ENCODE results near the gene PHACTR1.

PHACTR1 gene

DNA sequence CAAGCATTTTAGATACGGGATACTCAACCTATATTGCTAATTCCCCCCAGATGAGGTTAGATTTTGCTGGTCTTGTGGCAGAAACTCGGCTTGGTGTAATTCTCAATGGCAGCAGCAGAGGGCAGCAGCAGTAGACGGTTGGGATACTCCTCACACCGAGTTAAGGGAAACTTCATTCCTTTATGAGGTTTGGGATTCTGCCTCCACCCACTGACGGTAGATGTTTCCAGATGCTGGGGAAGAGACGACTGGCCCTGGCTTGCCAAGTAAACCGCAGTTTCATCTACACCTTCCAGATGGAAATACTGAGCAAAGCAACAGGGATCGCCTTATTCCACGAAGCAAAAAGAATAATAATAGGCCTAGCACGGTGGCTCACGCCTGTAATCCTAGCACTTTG lies 620.0 kb downstream of the PHACTR1 start:
- TF ChIP-seq FOXK2 (IDR thresholded peaks at IDR 0.05), result no peak
- TF ChIP-seq FOXM1 (IDR thresholded peaks at IDR 0.05; ENCODE audit: borderline replicate concordance), result no peak
- TF ChIP-seq, protein P1, sequence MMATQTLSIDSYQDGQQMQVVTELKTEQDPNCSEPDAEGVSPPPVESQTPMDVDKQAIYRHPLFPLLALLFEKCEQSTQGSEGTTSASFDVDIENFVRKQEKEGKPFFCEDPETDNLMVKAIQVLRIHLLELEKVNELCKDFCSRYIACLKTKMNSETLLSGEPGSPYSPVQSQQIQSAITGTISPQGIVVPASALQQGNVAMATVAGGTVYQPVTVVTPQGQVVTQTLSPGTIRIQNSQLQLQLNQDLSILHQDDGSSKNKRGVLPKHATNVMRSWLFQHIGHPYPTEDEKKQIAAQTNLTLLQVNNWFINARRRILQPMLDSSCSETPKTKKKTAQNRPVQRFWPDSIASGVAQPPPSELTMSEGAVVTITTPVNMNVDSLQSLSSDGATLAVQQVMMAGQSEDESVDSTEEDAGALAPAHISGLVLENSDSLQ (IDR thresholded peaks at IDR 0.05), result no peak
- no peak for TF ChIP-seq NFRKB (IDR thresholded peaks at IDR 0.05)
- TF ChIP-seq TARDBP (IDR thresholded peaks at IDR 0.05), result no peak
- TF ChIP-seq FOXA1 (IDR thresholded peaks at IDR 0.05), result no peak
- no peak for TF ChIP-seq BHLHE40 (IDR thresholded peaks at IDR 0.05; ENCODE audit: borderline replicate concordance)
- TF ChIP-seq HDGF (IDR thresholded peaks at IDR 0.05; ENCODE audit: borderline replicate concordance), result no peak
- TF ChIP-seq SUZ12 (IDR thresholded peaks at IDR 0.05), result no peak
- POLR2A ChIA-PET, result no interaction called here
- CTCF ChIA-PET, result no interaction called here
- peak; percentile 77 for DNase-seq (ENCODE audit: extremely low spot score)

DNA sequence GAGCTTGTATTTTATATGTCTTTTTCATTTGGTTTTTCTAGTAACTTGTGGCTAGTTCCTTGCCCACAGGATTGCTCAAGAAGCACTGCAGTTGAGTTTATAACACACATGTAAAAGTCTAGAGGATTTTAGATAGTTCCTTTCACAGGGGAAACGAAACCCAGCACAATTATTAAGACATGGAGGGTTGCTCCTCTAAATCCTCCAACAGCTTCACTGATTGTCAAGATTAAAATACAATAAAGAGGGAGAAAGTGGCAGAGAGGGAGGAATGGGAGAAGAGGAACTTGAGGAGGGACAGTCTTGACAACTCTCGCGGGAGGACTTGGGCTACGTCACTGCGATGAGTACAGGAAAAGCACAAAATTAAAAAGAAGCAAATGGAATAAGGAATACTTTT lies 621.5 kb downstream of the PHACTR1 start:
- no peak for DNase-seq (ENCODE audit: extremely low spot score)
- ChIA-PET CTCF (interaction anchor here (0.7 to 1.2 kb wide), 3 partner anchors 151 to 237 kb away, joined by 3 to 4 read pairs (median 4); no protein-coding TSS in a partner anchor), POLR2A (interaction anchor here (0.5 to 1.4 kb wide), 2 partner anchors 9 to 413 kb away, joined by 3 to 6 read pairs; partner anchors contain the start of gene TBC1D7)
- no peak for TF ChIP-seq L3MBTL2 (conservative IDR thresholded peaks at IDR 0.05)
- TF ChIP-seq TARDBP (IDR thresholded peaks at IDR 0.05), result no peak
- TF ChIP-seq BHLHE40 (IDR thresholded peaks at IDR 0.05; ENCODE audit: borderline replicate concordance), result no peak
- no peak for TF ChIP-seq NFRKB (IDR thresholded peaks at IDR 0.05)
- no peak for TF ChIP-seq ARNT (IDR thresholded peaks at IDR 0.05)
- no peak for TF ChIP-seq CTBP1 (IDR thresholded peaks at IDR 0.05; ENCODE audit: borderline replicate concordance)
- no peak for TF ChIP-seq ELF4 (IDR thresholded peaks at IDR 0.05)
- TF ChIP-seq, protein P1 (IDR thresholded peaks at IDR 0.05), result no peak
- TF ChIP-seq ZNF384 (IDR thresholded peaks at IDR 0.05), result no peak
- TF ChIP-seq LEF1 (IDR thresholded peaks at IDR 0.05; ENCODE audit: borderline replicate concordance), result no peak
- TF ChIP-seq FOXM1 (IDR thresholded peaks at IDR 0.05; ENCODE audit: borderline replicate concordance), result no peak
- TF ChIP-seq FOXA1 (IDR thresholded peaks at IDR 0.05), result no peak
